Measurements from ENCODE around the gene NHSL1.

GRCh38 chr6:138403801-138404665, 95.3 kb downstream of the NHSL1 start, which contains the start of gene HEBP2:
- no peak for TF ChIP-seq RARB (CRISPR knock-in tag; IDR thresholded peaks at IDR 0.05)
- TF ChIP-seq ZNF70 (CRISPR knock-in tag; IDR thresholded peaks at IDR 0.05): no peak
- TF ChIP-seq ESRRG (CRISPR knock-in tag; IDR thresholded peaks at IDR 0.05): no peak
- TF ChIP-seq SNAI2 (CRISPR knock-in tag; IDR thresholded peaks at IDR 0.05): no peak
- no peak for TF ChIP-seq ZFP30 (CRISPR knock-in tag; IDR thresholded peaks at IDR 0.05)
- no peak; the same call in 1 of the 2 replicates for TF ChIP-seq ZFP3 (CRISPR knock-in tag; IDR thresholded peaks at IDR 0.05)
- TF ChIP-seq CREB5 (CRISPR knock-in tag; IDR thresholded peaks at IDR 0.05; ENCODE audit: low read depth): no peak
- TF ChIP-seq PATZ1 (CRISPR knock-in tag; IDR thresholded peaks at IDR 0.05; ENCODE audit: borderline replicate concordance): no peak
- no peak for TF ChIP-seq TCF4 (CRISPR knock-in tag; IDR thresholded peaks at IDR 0.05; ENCODE audit: borderline replicate concordance)

Data from SK-N-SH treated with all-trans-retinoic acid at 6 μM for 48 hours (cell line).